ENCODE data around the gene SPRED1. TPM values are rescaled to one million over a fixed set of nuclear protein-coding genes. Genes with fewer than 3 reads are reported as not detected.

Gene SPRED1
- total RNA-seq, 2 experiments from 2014 or later, result 0.62 to 0.74 TPM

DNA sequence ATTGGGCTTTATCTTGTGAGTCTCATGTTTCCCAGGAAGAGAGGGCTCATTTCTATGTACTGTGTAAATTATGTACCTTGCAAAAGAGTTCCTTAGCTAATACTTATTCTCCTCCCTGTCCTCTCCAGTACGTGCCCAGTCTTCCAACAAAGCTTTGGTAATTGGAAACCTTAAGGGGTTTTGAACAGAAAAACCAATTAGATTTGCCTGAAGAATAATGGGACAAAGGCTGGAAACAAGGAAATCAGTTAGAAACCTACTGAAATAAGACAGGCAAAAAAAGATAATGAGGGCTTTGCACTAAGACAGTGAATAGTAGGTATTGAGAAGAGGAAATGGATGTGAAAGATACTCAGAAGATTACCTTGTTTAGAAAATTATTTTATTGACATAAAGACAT lies 82.5 kb downstream of the SPRED1 start:
- Mint-ChIP-seq H3K4me3 (no peak overlapping the region), H3K9me3 (no peaks in the 10 kb centered on the region), H3K27me3 (ENCODE audit: low read depth) (no peaks in the 10 kb centered on the region), H3K4me1 (ENCODE audit: low read depth) (no peaks in the 10 kb centered on the region), H3K27ac (no peak overlapping the region), H3K36me3 (ENCODE audit: low read depth) (no peaks in the 10 kb centered on the region)
- intact Hi-C loops (cut with micrococcal nuclease), result no loop called here
- CTCF ChIA-PET, result no interaction called here
- DNase-seq, result no peak

- no peaks in the 10 kb centered on the region for H3K36me3 Mint-ChIP-seq (ENCODE audit: low read depth)
- CTCF ChIA-PET, result no interaction called here
- no peaks in the 10 kb centered on the region for H3K4me1 Mint-ChIP-seq (ENCODE audit: low read depth)
- intact Hi-C loops (cut with micrococcal nuclease), result no loop called here
- H3K9me3 Mint-ChIP-seq, result no peaks in the 10 kb centered on the region
- peaks cover 6% of the 10 kb centered on the region for H3K27me3 Mint-ChIP-seq (ENCODE audit: low read depth)
- DNase-seq, result no peak
- no peak overlapping the region for H3K4me3 Mint-ChIP-seq
- no peak overlapping the region for H3K27ac Mint-ChIP-seq
Observed at GRCh38 chr15:38344351-38344750, 91.7 kb downstream of the SPRED1 start.

- Mint-ChIP-seq H3K36me3 (ENCODE audit: low read depth) (no peaks in the 10 kb centered on the region), H3K4me3 (no peak overlapping the region), H3K27ac (no peak overlapping the region), H3K4me1 (ENCODE audit: low read depth) (no peaks in the 10 kb centered on the region), H3K27me3 (ENCODE audit: low read depth) (peaks cover 1% of the 10 kb centered on the region), H3K9me3 (no peaks in the 10 kb centered on the region)
- intact Hi-C loops (cut with micrococcal nuclease), result no loop called here
- DNase-seq, result no peak
- CTCF ChIA-PET, result no interaction called here
Observed at GRCh38 chr15:38349251-38349650, 96.6 kb downstream of the SPRED1 start.

GRCh38 chr15:38351466-38351865 lies 98.8 kb downstream of the SPRED1 start:
- H3K36me3 Mint-ChIP-seq (ENCODE audit: low read depth), result no peaks in the 10 kb centered on the region
- H3K27ac Mint-ChIP-seq, result no peak overlapping the region
- H3K27me3 Mint-ChIP-seq (ENCODE audit: low read depth), result peaks cover 4% of the 10 kb centered on the region
- intact Hi-C loops (cut with micrococcal nuclease), result loop anchor here (10.0 kb wide), 1 partner anchor 167 kb away; no protein-coding TSS in a partner anchor
- no peaks in the 10 kb centered on the region for H3K4me1 Mint-ChIP-seq (ENCODE audit: low read depth)
- no peak for DNase-seq
- CTCF ChIA-PET, result interaction anchor here (0.5 kb wide), 1 partner anchor 396 kb away, joined by 3 read pairs; no protein-coding TSS in a partner anchor
- no peak overlapping the region for H3K4me3 Mint-ChIP-seq
- H3K9me3 Mint-ChIP-seq, result no peaks in the 10 kb centered on the region

DNA sequence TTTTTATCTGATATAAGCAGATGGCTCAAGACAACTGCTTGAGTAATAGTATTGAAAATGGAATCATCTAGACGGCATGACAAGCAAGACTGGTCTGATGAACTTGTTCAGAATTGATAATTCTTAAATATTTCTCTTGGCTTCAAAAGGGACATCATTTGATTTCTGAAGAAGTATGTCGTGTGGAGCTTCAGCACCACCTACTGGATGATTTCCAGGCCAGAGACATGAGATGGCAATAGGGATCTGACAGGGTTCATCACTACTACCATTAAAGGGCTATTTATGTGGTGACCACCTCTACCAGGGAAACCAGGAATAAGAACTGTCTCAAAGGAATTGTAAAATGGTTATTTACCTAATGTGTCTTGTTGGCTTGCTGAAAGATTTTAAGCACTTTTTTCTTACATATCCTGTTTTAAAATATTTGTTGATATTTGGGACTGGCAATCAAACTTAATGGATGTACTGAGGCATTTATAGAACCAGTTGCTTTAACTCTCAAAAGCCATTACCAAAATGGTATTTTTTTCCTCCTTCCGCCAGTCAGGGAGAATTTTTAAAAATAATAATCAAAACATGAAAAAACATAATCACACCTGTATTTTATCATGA lies 101.8 kb downstream of the SPRED1 start:
- Mint-ChIP-seq H3K27ac (no peak overlapping the region), H3K4me1 (ENCODE audit: low read depth) (no peaks in the 10 kb centered on the region), H3K36me3 (ENCODE audit: low read depth) (no peaks in the 10 kb centered on the region), H3K27me3 (ENCODE audit: low read depth) (peaks cover 4% of the 10 kb centered on the region), H3K4me3 (no peak overlapping the region), H3K9me3 (no peaks in the 10 kb centered on the region)
- CTCF ChIA-PET, result no interaction called here
- DNase-seq, result peak; percentile 75
- intact Hi-C loops (cut with micrococcal nuclease), result loop anchor here (1.0 to 10.0 kb wide), 3 partner anchors 103 to 359 kb away; no protein-coding TSS in a partner anchor

DNA sequence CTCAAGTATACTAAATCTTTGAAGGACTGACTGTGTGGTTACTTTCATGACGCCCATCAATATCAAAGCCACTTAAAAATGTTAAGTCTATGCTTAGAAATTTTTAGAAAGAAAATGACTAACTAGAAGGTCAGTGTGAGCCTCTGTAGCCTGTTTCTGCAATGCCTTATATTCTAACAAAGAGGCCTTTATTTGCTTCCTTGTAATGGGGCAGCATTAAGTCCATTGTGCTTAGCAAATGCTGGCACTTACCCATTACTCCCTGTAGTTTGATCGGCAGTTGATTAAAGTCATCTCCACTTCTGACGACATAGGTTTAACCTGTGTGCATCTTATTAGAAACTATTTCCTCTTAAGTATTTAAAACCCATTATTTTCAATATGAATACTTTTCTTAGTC lies 109.7 kb downstream of the SPRED1 start:
- intact Hi-C loops (cut with micrococcal nuclease), result no loop called here
- H3K4me3 Mint-ChIP-seq, result no peak overlapping the region
- CTCF ChIA-PET, result no interaction called here

DNA sequence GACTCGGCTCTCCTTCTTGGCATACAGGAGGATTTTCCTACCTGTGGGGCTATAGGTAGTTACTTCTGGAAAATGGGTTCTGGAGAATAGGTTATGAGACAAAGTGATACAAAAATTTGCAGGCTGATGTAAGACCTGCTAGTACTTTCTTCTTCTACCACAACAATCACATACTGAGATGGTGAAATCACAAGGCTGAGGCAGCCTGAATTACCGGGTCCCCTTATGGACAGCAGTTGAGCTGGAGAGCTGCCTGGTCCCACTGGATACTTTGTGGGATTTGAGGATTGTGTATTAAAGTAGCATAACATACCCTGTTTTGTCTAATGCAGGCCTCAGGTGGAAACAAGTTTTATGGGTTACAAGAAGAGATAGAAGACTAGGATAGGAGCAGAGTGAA lies 114.8 kb downstream of the SPRED1 start:
- DNase-seq, result no peak
- Mint-ChIP-seq H3K9me3 (no peaks in the 10 kb centered on the region), H3K36me3 (ENCODE audit: low read depth) (no peaks in the 10 kb centered on the region), H3K4me1 (ENCODE audit: low read depth) (no peaks in the 10 kb centered on the region), H3K4me3 (no peak overlapping the region), H3K27ac (no peak overlapping the region), H3K27me3 (ENCODE audit: low read depth) (peaks cover 14% of the 10 kb centered on the region)
- CTCF ChIA-PET, result no interaction called here
- intact Hi-C loops (cut with micrococcal nuclease), result no loop called here

More for the DNA sequence above, 109.7 kb downstream of the SPRED1 start:
- peaks cover 16% of the 10 kb centered on the region for H3K27me3 Mint-ChIP-seq (ENCODE audit: low read depth)
- no peaks in the 10 kb centered on the region for H3K4me1 Mint-ChIP-seq (ENCODE audit: low read depth)
- no peaks in the 10 kb centered on the region for H3K9me3 Mint-ChIP-seq
- DNase-seq, result no peak
- H3K36me3 Mint-ChIP-seq (ENCODE audit: low read depth), result no peaks in the 10 kb centered on the region
- no peak overlapping the region for H3K27ac Mint-ChIP-seq

DNA sequence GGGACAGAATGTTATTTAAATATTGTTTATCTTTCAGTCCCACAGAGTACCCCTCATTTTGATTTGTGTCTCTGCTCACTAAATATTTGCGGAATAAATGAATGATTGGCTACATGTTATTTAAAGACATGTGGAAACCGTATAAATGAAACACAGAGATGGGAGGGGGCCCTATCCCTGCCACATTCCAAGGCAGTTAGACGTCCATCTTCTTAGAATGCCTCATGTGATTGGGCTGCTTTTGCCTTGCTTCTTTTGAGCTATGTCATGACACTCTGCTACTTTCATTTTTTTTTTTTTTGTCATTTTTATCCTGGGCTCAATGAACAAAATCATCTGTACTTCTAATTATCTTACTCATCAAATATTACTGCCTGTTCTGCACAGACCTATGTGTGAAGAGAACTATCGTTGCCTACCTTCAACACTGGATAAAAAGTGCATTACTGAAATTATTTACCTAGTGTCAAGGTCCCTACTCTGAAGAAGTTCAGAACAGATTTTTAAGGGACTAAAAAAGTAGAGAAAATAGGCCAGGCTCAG lies 117.4 kb downstream of the SPRED1 start:
- intact Hi-C loops (cut with micrococcal nuclease), result no loop called here
- Mint-ChIP-seq H3K27ac (no peak overlapping the region), H3K4me1 (ENCODE audit: low read depth) (no peaks in the 10 kb centered on the region), H3K36me3 (ENCODE audit: low read depth) (no peaks in the 10 kb centered on the region), H3K9me3 (no peaks in the 10 kb centered on the region), H3K27me3 (ENCODE audit: low read depth) (peaks cover 16% of the 10 kb centered on the region), H3K4me3 (no peak overlapping the region)
- no peak for DNase-seq
- CTCF ChIA-PET, result no interaction called here

DNA sequence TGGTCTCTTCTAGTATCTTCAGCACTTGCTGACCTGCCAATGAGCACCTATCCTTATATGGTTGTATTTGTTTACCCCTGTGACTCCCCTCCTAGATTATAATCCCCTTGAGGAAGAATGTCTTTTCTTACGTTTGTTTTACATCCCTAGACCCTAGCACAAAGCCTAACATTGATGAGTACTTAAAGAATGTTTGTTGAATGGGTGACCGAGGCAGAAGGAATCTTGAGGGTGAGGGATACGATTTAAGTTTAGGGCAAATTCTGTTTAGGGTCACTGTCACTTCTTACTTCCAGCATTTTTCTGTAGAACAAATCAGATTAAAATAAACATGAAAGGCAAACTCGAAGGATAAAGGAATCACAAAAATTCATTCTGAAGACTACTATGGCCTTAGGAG lies 120.4 kb downstream of the SPRED1 start:
- no peak for DNase-seq
- intact Hi-C loops (cut with micrococcal nuclease), result no loop called here
- Mint-ChIP-seq H3K9me3 (no peaks in the 10 kb centered on the region), H3K4me3 (no peak overlapping the region), H3K27ac (no peak overlapping the region), H3K27me3 (ENCODE audit: low read depth) (peaks cover 12% of the 10 kb centered on the region), H3K36me3 (ENCODE audit: low read depth) (no peaks in the 10 kb centered on the region), H3K4me1 (ENCODE audit: low read depth) (no peaks in the 10 kb centered on the region)
- CTCF ChIA-PET, result no interaction called here

DNA sequence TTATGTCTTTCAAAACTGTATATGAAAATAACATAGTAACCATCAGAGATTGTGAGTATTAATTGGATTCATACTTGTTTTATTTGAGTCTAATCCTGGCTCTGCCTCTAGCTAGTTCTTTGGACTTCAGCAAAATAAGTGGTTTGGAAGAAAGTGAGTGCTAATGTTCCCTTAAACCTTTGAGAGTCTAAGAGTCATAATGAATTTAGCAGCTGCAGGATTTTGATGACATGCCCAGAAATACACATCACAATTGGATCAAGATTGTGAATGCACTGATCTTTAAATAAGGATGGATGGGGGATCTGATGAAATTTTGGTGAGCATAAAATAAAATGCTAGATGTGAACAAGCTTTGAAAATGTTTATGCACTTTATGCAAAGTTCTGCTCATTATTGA lies 121.4 kb downstream of the SPRED1 start:
- DNase-seq, result no peak
- no peaks in the 10 kb centered on the region for H3K4me1 Mint-ChIP-seq (ENCODE audit: low read depth)
- no peaks in the 10 kb centered on the region for H3K9me3 Mint-ChIP-seq
- no peak overlapping the region for H3K4me3 Mint-ChIP-seq
- H3K27ac Mint-ChIP-seq, result no peak overlapping the region
- no peaks in the 10 kb centered on the region for H3K36me3 Mint-ChIP-seq (ENCODE audit: low read depth)
- CTCF ChIA-PET, result no interaction called here
- peaks cover 15% of the 10 kb centered on the region for H3K27me3 Mint-ChIP-seq (ENCODE audit: low read depth)
- intact Hi-C loops (cut with micrococcal nuclease), result no loop called here

- Mint-ChIP-seq H3K36me3 (ENCODE audit: low read depth) (no peaks in the 10 kb centered on the region), H3K9me3 (no peaks in the 10 kb centered on the region), H3K4me3 (no peak overlapping the region), H3K27me3 (ENCODE audit: low read depth) (peaks cover 20% of the 10 kb centered on the region), H3K4me1 (ENCODE audit: low read depth) (no peaks in the 10 kb centered on the region), H3K27ac (no peak overlapping the region)
- no peak for DNase-seq
- CTCF ChIA-PET, result no interaction called here
- intact Hi-C loops (cut with micrococcal nuclease), result no loop called here
Observed at GRCh38 chr15:38374556-38374955, 121.9 kb downstream of the SPRED1 start.

GRCh38 chr15:38376081-38376480 lies 123.4 kb downstream of the SPRED1 start:
- CTCF ChIA-PET, result interaction anchor here (0.6 to 1.7 kb wide), 2 partner anchors 10 to 14 kb away, joined by 6 read pairs; no protein-coding TSS in a partner anchor
- no peak for DNase-seq
- no peaks in the 10 kb centered on the region for H3K9me3 Mint-ChIP-seq
- H3K4me3 Mint-ChIP-seq, result no peak overlapping the region
- intact Hi-C loops (cut with micrococcal nuclease), result no loop called here
- H3K27ac Mint-ChIP-seq, result no peak overlapping the region
- H3K4me1 Mint-ChIP-seq (ENCODE audit: low read depth), result no peaks in the 10 kb centered on the region
- peaks cover 27% of the 10 kb centered on the region for H3K27me3 Mint-ChIP-seq (ENCODE audit: low read depth)
- H3K36me3 Mint-ChIP-seq (ENCODE audit: low read depth), result no peaks in the 10 kb centered on the region

DNA sequence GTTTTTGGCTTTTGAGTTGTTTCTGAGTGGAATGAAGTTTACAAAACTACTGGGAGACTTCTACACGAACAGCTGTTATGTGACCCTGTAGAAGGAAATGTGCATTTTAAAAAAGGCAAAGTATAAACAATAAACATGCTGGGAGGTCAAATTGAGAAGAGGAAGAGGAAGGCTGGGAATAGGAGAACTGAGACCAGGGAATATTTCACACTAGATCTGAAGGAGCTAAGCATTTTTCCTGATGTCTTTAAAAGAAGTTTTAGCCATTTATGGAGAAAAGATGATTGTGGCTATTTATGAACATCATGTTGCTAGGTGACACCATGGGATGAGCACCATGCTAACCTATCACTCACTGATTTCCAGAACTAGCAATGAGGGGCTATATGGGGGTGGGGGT lies 125.0 kb downstream of the SPRED1 start:
- intact Hi-C loops (cut with micrococcal nuclease), result no loop called here
- Mint-ChIP-seq H3K27ac (no peak overlapping the region), H3K27me3 (ENCODE audit: low read depth) (peaks cover 30% of the 10 kb centered on the region), H3K36me3 (ENCODE audit: low read depth) (no peaks in the 10 kb centered on the region), H3K4me1 (ENCODE audit: low read depth) (no peaks in the 10 kb centered on the region), H3K9me3 (no peaks in the 10 kb centered on the region), H3K4me3 (no peak overlapping the region)
- CTCF ChIA-PET, result interaction anchor here (1.7 kb wide), 1 partner anchor 13 kb away, joined by 6 read pairs; no protein-coding TSS in a partner anchor
- DNase-seq, result no peak

Measured in activated naive CD4-positive, alpha-beta T cell treated with anti-CD3 and anti-CD28 coated beads for 36 hours (primary cell).